Left forelimb (tissue), 1 donor: ENCODE results near the gene HECA.
"Not testable (repeated sequence)": the region's sequence is repeated elsewhere in the genome, so short reads cannot be mapped to it uniquely, and the experiment has no call there.

Experiments used
- DNase-seq: peaks from one replicate; pipeline ENCODE4 v3.0.0-alpha.2; 2018; ENCODE audit warnings: low spot score

Gene HECA

GRCh38 chr6:139135578-139136545 is 982 bp downstream of the HECA start:
- DNase-seq = peak; percentile 75

GRCh38 chr6:139137706-139138105 is 2.8 kb downstream of the HECA start:
- no peak for DNase-seq

GRCh38 chr6:139140854-139141253 is 6.0 kb downstream of the HECA start:
- not testable (repeated sequence) for DNase-seq

GRCh38 chr6:139142262-139142661 is 7.4 kb downstream of the HECA start:
- no peak for DNase-seq

GRCh38 chr6:139143111-139143510 is 8.2 kb downstream of the HECA start:
- no peak for DNase-seq

- DNase-seq = no peak
These were observed 9.7 kb downstream of the HECA start for GRCh38 chr6:139144490-139145085.

GRCh38 chr6:139145661-139146060 is 10.8 kb downstream of the HECA start:
- no peak for DNase-seq

GRCh38 chr6:139146317-139146726 is 11.4 kb downstream of the HECA start:
- DNase-seq = no peak

GRCh38 chr6:139147628-139148027 is 12.7 kb downstream of the HECA start:
- DNase-seq = no peak

GRCh38 chr6:139148557-139149235 is 13.8 kb downstream of the HECA start:
- DNase-seq = no peak

GRCh38 chr6:139149383-139149782 is 14.5 kb downstream of the HECA start:
- no peak for DNase-seq

GRCh38 chr6:139150920-139151319 is 16.0 kb downstream of the HECA start:
- no peak for DNase-seq

- DNase-seq = no peak
These were observed 16.7 kb downstream of the HECA start for GRCh38 chr6:139151425-139152087.

- no peak for DNase-seq
These were observed 17.4 kb downstream of the HECA start for GRCh38 chr6:139152088-139152891.

GRCh38 chr6:139152892-139153271 is 18.0 kb downstream of the HECA start:
- no peak for DNase-seq

GRCh38 chr6:139153855-139154254 is 19.0 kb downstream of the HECA start:
- no peak for DNase-seq

GRCh38 chr6:139154881-139155547 is 20.1 kb downstream of the HECA start:
- DNase-seq = no peak

GRCh38 chr6:139156102-139156501 is 21.2 kb downstream of the HECA start:
- no peak for DNase-seq

- no peak for DNase-seq
These were observed 21.7 kb downstream of the HECA start for GRCh38 chr6:139156551-139156950.

- not testable (repeated sequence) for DNase-seq
These were observed 22.2 kb downstream of the HECA start for GRCh38 chr6:139157086-139157485.

- no peak for DNase-seq
These were observed 24.1 kb downstream of the HECA start for GRCh38 chr6:139159016-139159415.
